Renal cortex interstitium (tissue), 11 donors: ENCODE results near the gene EFCAB11. TPM values are rescaled to one million over a fixed set of nuclear protein-coding genes. Genes with fewer than 3 reads are reported as not detected.
"Not testable (repeated sequence)": the region's sequence is repeated elsewhere in the genome, so short reads cannot be mapped to it uniquely, and the experiment has no call there.

Experiments used
- DNase-seq, 11 donors: peaks; one replicate each; pipeline ENCODE4 v3.0.0-alpha.2; 2013; ENCODE audit warnings: low read depth in 9 of 11, low spot score in 4 of 11; ENCODE audit errors: extremely low read depth in 1 of 11
- polyA plus RNA-seq, 3 donors: library from polyadenylated mRNA; unstranded; fragments of 120-200 nt; gene quantifications; one replicate each; pipeline ENCODE4 v1.2.1, GENCODE V29; 2013; ENCODE audit not compliant: insufficient read length in 3 of 3

The EFCAB11 gene
- polyA plus RNA-seq, 3 donors, result 17.3 to 21.7 (median 19.9) TPM

GRCh38 chr14:89899291-89899690, 55.2 kb downstream of the EFCAB11 start:
- no peak for DNase-seq

GRCh38 chr14:89893388-89893787, 61.1 kb downstream of the EFCAB11 start:
- not testable (repeated sequence) for DNase-seq

DNA sequence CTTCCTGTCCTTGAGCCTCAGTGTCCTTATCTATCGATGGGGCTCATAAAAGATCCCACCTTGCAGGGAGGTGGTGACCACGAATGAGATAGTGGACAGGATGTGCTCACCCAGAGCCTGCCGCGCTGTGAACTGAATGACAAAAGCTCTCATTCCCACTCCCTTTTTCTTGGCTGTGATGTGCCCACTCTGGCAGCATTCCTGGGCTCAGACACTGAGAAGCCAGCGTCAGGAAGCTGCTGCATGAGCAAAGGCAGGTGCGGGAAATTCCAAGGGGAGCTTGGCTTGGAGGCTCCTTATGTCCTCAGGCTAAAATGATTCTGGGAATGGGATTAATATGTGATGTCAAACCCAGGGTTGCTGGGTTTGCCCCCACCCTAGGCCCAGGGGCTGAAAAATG, 61.6 kb downstream of the EFCAB11 start:
- no peak for DNase-seq

DNA sequence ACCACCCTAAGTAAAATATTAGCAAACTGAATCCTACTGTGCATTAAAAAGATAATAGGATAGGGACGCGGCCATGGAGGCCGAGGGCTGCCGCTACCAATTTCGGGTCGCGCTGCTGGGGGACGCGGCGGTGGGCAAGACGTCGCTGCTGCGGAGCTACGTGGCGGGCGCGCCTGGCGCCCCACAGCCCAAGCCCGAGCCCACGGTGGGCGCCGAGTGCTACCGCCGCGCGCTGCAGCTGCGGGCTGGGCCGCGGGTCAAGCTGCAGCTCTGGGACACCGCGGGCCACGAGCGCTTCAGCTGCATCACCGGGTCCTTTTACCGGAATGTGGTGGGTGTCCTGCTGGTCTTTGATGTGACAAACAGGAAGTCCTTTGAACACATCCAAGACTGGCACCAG, 62.8 kb downstream of the EFCAB11 start:
- DNase-seq, result not testable (repeated sequence)

GRCh38 chr14:89891055-89891454, 63.5 kb downstream of the EFCAB11 start:
- DNase-seq, result no peak

- DNase-seq, result no peak
Observed at GRCh38 chr14:89890589-89890988, 63.9 kb downstream of the EFCAB11 start.

DNA sequence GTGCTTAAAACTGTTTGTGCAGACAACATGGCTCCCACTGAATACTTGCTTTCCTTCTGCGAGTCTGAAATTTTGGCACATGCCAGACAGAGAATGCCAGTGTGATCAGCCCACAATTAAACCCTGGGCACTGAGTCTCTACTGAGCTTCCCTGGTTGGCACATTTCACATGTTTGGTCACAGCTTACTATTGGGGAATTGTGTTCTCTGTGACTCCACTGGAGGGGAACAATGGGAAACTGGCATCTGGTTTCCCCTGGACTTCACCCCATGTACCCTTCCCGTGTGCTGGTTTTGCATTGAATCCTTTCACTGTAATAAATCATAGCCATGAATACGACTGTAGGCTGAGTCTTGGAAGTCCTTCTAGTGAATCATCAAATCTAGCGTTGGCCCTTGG, 64.9 kb downstream of the EFCAB11 start:
- DNase-seq, result no peak

DNA sequence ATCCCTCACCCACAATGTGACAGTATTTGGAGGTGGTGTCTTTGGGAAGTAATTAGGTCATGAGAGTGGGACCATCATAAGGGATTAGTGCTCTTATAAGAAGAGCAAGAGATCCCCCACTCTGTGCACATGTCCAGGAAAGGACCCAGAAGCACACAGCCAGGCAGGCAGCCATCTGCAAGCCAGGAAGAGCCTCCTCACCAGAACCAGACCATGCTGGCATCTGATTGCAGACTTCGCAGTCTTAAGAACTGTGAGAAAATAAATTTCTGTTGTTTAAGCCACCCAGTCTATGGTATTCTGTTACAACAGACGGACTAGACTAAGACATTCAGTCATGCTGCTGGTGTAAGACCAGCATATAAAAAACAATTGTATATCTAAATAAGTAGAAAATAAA, 69.8 kb downstream of the EFCAB11 start:
- no peak for DNase-seq

DNA sequence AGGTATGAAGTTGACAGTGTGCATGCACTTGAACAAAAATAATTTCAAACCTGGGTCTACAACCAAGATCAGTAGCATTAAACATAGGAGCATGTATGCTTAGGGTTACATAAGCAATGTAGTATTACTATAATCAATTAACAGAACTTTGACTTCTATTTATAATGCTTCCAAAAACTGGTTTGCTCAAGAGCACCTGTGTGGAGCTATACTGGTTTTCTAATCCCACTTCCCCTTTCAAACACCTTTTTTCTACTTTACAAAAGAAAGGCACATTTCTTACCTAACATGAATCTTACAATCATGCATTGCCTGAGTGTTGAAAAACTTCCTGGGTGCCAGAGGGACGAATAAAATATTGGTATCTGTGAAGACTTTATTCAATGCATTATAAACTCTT, 72.7 kb downstream of the EFCAB11 start:
- no peak for DNase-seq

DNA sequence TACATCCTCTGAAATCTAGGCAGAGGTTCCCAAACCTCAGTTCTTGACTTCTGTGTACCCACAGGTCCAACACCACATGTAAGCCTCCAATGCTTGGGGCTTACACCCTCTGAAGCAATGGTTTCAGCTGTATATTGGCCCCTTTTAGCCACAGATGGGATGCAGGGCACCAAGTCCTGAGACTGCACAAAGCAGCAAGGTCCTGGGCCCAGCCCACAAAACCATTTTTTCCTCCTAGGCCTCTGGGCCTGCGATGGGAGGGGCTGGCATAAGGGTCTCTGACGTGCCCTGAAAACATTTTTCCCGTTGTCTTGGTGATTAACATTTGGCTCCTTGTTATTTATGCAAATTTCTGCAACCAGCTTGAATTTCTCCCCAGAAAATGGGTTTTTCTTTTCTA, 80.4 kb downstream of the EFCAB11 start:
- DNase-seq, result not testable (repeated sequence)

DNA sequence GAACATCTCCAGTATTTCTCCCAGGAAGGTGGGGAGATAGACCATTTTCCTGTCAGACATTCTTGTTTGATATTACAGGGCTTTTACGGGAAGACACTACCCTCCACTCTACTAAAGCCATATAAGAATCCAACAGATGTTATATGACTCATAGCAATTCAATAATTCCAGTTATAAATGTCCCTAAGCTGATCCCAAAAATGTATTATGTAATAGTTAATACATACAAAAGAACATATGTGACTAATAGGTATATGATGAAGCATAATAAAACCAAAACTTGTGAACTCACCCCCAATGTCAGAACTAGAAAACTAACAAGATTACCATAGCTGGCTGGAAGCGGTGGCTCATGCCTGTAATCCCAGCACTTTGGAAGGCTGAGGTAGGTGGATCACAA, 84.2 kb downstream of the EFCAB11 start:
- DNase-seq, result no peak

DNA sequence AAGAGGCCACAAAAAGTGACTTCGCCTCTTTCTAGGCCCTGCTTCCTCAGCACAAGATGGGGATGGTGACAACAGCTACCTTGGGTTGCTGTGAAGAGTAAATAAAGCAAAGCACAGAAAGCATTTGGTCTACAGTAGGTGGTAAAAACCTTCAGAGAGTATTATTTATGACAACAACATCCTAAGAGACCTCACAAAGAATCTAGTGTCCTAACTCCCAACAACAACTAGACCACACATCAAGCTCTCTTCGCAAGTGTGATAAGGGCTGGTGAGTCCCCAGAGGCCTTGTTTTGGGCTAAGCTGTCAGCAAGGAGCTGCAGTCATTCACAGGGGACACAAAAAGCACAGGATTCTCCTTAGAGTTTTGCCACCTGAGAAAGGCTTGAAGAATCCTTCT, 84.9 kb downstream of the EFCAB11 start:
- DNase-seq, result no peak

DNA sequence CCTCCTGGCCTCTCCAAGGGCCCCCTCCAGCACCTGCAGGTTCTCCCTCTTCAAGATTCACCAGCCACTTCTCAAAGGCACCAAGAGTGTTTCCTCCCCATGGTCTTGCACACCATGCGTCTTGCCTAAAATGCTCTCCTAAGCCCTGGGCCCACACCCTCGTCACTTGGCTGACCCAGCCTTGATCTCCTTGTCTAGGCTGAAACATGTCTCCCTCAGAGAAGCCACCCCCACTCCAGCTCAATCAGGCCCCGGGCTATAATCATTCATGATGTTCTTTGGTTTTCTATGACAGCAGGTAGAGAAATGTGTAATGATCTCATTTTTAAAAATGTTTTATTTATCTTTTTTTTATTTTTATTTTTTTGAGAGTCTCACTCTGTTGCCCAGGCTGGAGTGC, 88.1 kb downstream of the EFCAB11 start:
- no peak for DNase-seq

- no peak for DNase-seq
Observed at GRCh38 chr14:89865153-89865552, 89.4 kb downstream of the EFCAB11 start.

GRCh38 chr14:89862856-89863255, 91.7 kb downstream of the EFCAB11 start:
- DNase-seq, result no peak

- no peak for DNase-seq
Observed at GRCh38 chr14:89861630-89862029, 92.9 kb downstream of the EFCAB11 start.

DNA sequence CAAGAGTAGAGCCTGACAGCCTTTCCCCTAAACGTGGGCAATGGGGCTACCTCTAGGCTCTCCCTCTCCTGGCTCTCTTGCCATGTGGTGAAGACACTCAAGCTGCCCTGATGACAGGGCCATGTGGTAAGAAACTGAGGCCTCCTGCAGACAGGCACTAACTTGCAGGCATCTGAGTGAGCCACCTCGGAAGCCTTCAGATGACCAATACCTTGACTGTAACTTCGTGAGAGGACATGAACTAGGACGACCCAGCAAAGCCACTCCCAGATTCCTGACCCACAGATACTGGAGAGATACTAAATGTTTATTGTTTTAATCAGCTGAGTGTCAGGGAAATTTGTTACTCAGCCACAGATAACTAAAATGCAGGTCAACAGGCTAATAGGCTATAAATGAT, 96.4 kb downstream of the EFCAB11 start:
- DNase-seq, result no peak

GRCh38 chr14:89856871-89857345, 97.6 kb downstream of the EFCAB11 start:
- DNase-seq, result no peak

DNA sequence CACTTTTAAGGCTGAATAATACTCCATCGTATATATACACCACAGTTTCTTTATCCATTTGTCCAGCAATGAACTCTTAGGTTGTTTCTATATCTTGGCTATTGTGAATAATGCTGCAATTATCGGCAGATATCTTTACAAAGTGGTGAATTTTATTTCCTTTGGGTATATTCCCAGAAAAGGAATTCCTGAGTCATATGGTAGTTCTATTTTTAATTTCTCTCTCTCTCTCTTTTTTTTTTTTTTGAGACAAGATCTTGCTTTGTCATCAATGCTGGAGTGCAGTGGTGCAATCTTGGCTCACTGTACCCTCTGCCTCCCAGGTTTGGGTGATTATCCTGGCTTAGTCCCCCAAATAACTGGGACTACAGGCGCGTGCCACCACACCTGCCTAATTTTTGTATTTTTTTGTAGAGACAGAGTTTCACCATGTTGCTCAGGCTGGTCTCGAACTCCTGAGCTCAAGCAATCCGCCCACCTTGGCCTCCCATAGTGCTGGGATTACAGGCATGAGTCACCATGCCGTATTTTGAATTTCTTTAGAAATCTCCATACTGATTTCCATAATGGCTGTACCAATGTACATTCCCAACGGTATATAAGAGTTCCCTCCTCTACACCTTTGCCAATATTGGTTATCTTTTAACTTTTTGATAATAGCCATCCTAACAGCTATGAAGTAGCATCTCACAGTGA, 98.4 kb downstream of the EFCAB11 start:
- DNase-seq, result no peak

DNA sequence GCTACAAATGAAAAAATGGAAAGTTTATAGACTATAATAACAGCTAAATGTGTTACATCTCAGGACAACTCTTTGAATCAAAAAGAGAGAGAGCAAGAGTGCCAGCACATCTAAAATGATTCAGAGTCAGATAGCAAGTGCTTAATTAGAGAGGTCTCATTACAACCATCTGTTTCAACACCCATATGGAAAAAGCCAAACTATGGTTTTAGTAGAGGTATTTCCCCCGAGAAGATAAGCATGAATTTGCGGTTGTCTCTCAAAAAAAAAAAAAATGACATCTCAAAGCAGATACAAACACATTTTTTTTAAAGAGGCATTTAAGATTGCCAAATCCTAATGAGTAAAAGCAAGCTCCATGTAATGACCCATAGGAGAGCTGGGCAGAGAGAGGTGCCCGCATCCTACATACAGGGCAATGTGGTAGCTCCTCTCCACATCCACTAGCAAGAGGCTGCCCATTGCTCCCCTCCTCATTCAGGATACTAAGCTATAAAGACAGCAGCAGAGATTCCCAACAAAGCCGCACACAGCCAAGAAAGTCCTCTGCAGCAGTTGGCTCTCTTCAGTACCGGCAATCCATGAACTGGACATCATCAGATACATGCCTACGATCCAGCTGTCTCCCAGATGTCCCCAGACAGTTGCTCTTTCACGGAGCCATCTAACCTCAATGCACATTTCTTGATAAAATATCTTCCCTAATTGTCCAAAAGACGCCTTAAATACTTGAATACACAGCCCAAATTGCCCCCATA, 100.4 kb downstream of the EFCAB11 start:
- no peak for DNase-seq

- DNase-seq, result peak in 6 of 11 donors; percentile 6 to 28 (median 10)
Observed at GRCh38 chr14:89851106-89851505, 103.4 kb downstream of the EFCAB11 start.
